GM12878 (cell line): ENCODE measurements around the gene ARAP1. TPM values are rescaled to one million over a fixed set of nuclear protein-coding genes. Genes with fewer than 3 reads are reported as not detected.
A peak's percentile ranks its signal among the peaks of the same experiment; 100 is the strongest.

Experiments
- BACH1 ChIP-seq: fragments of 450-650 bp; IDR thresholded peaks from 2 replicates; pipeline ENCODE4 v1.6.1; 2017; ENCODE audit warnings: mild to moderate bottlenecking, borderline replicate concordance
- CBFB ChIP-seq: IDR thresholded peaks from 2 replicates; pipeline ENCODE4 v1.6.1; 2016; ENCODE audit warnings: antibody characterized with exemption, low read depth
- IRF3 ChIP-seq: fragments of 450-650 bp; IDR thresholded peaks from 2 replicates; pipeline ENCODE4 v1.6.1; 2014; ENCODE audit warnings: mild to moderate bottlenecking
- PAX5 ChIP-seq: IDR thresholded peaks from 2 replicates; pipeline ENCODE4 v1.6.1; 2011; ENCODE audit warnings: low read depth, low read length, borderline replicate concordance
- POLR2A ChIP-seq: IDR thresholded peaks from 2 replicates; pipeline ENCODE4 v1.6.1; 2011; ENCODE audit warnings: low read depth, mild to moderate bottlenecking, low read length
- RAD21 ChIP-seq: IDR thresholded peaks from 2 replicates; pipeline ENCODE4 v1.6.1; 2011; ENCODE audit warnings: mild to moderate bottlenecking, low read depth, low read length, moderate library complexity; ENCODE audit not compliant: insufficient read depth
- RBBP5 ChIP-seq: fragments of 200-600 bp; sonication (generic); conservative IDR thresholded peaks from 2 replicates; pipeline ENCODE4 v1.6.1; 2016
- RUNX3 ChIP-seq: IDR thresholded peaks from 2 replicates; pipeline ENCODE4 v1.6.1; 2012; ENCODE audit warnings: low read length, inconsistent platforms
- SMARCA5 ChIP-seq: fragments of 450-650 bp; IDR thresholded peaks from 2 replicates; pipeline ENCODE4 v1.6.1; 2017; ENCODE audit warnings: mild to moderate bottlenecking
- SMC3 ChIP-seq: IDR thresholded peaks from 2 replicates; pipeline ENCODE4 v1.6.1; 2011; ENCODE audit warnings: low read length, improper control_type of control experiment, borderline replicate concordance
- SREBF1 ChIP-seq: IDR thresholded peaks from 2 replicates; pipeline ENCODE4 v1.6.1; 2012; ENCODE audit warnings: mild to moderate bottlenecking, low read length
- TCF7 ChIP-seq: IDR thresholded peaks from 2 replicates; pipeline ENCODE4 v1.6.1; 2014; ENCODE audit warnings: antibody characterized with exemption, borderline replicate concordance
- USF1 ChIP-seq: IDR thresholded peaks from 2 replicates; pipeline ENCODE4 v1.6.1; 2011; ENCODE audit warnings: borderline replicate concordance, low read depth, mild to moderate bottlenecking, moderate library complexity, mixed read lengths, low read length; ENCODE audit not compliant: insufficient read depth; ENCODE audit errors: extremely low read length
- ZNF687 ChIP-seq: fragments of 450-650 bp; IDR thresholded peaks from 2 replicates; pipeline ENCODE4 v1.6.1; 2017; ENCODE audit warnings: mild to moderate bottlenecking, moderate library complexity
- polyA plus RNA-seq, 11 experiments: library from polyadenylated mRNA; depleted of rRNA in 4 of 11; unstranded in 6 of 11; stranded (reverse) in 5 of 11; fragments of >200 nt; fragmentation: Nextera tagmentation in 4 of 11; fragmentation: Illumina TruSeq in 1 of 11; extraction: Ambion mirVana in 4 of 11; extraction: Trizol in 1 of 11; gene quantifications; 1 replicate in 1 of 11; 2 replicates in 10 of 11; pipeline versions ENCODE4 v1.2.1 to v1.2.3, GENCODE V29; 2011 to 2016; ENCODE audit warnings: inconsistent platforms in 2 of 11, missing spikeins in 2 of 11, low read depth in 1 of 11
- total RNA-seq, 4 experiments: library from RNA; depleted of rRNA in 3 of 4; stranded (reverse); fragments of >200 nt in 3 of 4; fragmentation: Illumina TruSeq in 1 of 4; extraction: Trizol in 1 of 4; gene quantifications; 2 replicates each; pipeline versions ENCODE4 v1.2.1 to v1.2.3, GENCODE V29; 2013 to 2021
- TF ChIP-seq, protein P1 (sequence below): fragments of 450-650 bp; formaldehyde crosslinking; IDR thresholded peaks from 2 replicates; pipeline ENCODE4 v1.4.0; 2022; ENCODE audit warnings: mild to moderate bottlenecking, moderate library complexity
- TF ChIP-seq, protein P2 (sequence below): fragments of 450-650 bp; formaldehyde crosslinking; IDR thresholded peaks from 2 replicates; pipeline ENCODE4 v1.4.0; 2020; ENCODE audit warnings: mild to moderate bottlenecking, moderate library complexity

The ARAP1 gene
- total and polyA plus RNA-seq, 10 of the 15 experiments (the other 5 are each of a cell fraction or from before 2014, with no cell fraction given): 0.55 to 102 (median 51.0) TPM

GRCh38 chr11:72793425-72794367 is 41.5 kb upstream of the ARAP1 start, which contains the start of gene STARD10 (continued):
- TF ChIP-seq ZNF687: no peak; the same call in 1 of the 2 replicates
- no peak for TF ChIP-seq RBBP5
- TF ChIP-seq SMARCA5: peak; percentile 93
- peak; percentile 74 for TF ChIP-seq SMC3
- TF ChIP-seq IRF3: no peak
- peak; percentile 17; the same call in 1 of the 2 replicates for TF ChIP-seq PAX5
- TF ChIP-seq POLR2A: peak; percentile 81
- TF ChIP-seq USF1: peak; percentile 43
- TF ChIP-seq, protein P1, sequence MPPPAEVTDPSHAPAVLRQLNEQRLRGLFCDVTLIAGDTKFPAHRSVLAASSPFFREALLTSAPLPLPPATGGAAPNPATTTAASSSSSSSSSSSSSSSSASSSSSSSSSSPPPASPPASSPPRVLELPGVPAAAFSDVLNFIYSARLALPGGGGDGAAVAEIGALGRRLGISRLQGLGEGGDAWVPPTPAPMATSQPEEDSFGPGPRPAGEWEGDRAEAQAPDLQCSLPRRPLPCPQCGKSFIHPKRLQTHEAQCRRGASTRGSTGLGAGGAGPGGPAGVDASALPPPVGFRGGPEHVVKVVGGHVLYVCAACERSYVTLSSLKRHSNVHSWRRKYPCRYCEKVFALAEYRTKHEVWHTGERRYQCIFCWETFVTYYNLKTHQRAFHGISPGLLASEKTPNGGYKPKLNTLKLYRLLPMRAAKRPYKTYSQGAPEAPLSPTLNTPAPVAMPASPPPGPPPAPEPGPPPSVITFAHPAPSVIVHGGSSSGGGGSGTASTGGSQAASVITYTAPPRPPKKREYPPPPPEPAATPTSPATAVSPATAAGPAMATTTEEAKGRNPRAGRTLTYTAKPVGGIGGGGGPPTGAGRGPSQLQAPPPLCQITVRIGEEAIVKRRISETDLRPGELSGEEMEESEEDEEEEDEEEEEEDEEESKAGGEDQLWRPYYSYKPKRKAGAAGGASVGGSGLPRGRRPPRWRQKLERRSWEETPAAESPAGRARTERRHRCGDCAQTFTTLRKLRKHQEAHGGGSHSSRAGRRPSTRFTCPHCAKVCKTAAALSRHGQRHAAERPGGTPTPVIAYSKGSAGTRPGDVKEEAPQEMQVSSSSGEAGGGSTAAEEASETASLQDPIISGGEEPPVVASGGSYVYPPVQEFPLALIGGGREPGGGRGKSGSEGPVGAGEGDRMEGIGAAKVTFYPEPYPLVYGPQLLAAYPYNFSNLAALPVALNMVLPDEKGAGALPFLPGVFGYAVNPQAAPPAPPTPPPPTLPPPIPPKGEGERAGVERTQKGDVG: no peak
- TF ChIP-seq TCF7: no peak
- peak; percentile 47; the same call in 1 of the 2 replicates for TF ChIP-seq SREBF1
- TF ChIP-seq BACH1: peak; percentile 72
- peak; percentile 58 for TF ChIP-seq RAD21
- TF ChIP-seq, protein P2, sequence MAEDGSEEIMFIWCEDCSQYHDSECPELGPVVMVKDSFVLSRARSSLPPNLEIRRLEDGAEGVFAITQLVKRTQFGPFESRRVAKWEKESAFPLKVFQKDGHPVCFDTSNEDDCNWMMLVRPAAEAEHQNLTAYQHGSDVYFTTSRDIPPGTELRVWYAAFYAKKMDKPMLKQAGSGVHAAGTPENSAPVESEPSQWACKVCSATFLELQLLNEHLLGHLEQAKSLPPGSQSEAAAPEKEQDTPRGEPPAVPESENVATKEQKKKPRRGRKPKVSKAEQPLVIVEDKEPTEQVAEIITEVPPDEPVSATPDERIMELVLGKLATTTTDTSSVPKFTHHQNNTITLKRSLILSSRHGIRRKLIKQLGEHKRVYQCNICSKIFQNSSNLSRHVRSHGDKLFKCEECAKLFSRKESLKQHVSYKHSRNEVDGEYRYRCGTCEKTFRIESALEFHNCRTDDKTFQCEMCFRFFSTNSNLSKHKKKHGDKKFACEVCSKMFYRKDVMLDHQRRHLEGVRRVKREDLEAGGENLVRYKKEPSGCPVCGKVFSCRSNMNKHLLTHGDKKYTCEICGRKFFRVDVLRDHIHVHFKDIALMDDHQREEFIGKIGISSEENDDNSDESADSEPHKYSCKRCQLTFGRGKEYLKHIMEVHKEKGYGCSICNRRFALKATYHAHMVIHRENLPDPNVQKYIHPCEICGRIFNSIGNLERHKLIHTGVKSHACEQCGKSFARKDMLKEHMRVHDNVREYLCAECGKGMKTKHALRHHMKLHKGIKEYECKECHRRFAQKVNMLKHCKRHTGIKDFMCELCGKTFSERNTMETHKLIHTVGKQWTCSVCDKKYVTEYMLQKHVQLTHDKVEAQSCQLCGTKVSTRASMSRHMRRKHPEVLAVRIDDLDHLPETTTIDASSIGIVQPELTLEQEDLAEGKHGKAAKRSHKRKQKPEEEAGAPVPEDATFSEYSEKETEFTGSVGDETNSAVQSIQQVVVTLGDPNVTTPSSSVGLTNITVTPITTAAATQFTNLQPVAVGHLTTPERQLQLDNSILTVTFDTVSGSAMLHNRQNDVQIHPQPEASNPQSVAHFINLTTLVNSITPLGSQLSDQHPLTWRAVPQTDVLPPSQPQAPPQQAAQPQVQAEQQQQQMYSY (CRISPR knock-in tag): no peak
- TF ChIP-seq CBFB: peak; percentile 84; the same call in 1 of the 2 replicates
- peak; percentile 87 for TF ChIP-seq RUNX3
